Endothelial cell of hepatic sinusoid (primary cell): ENCODE measurements around the gene CABP7.

ENCODE experiments used
- in situ Hi-C: cut with HindIII; loops from 2 replicates; pipeline ENCODE4 v1.10.0; 2017; ENCODE audit warnings: low sequenced_read_pairs

Gene CABP7

GRCh38 chr22:29701155-29701999 lies 18.4 kb upstream of the CABP7 start:
- in situ Hi-C loops, result no loop called here

- in situ Hi-C loops, result no loop called here
Observed at GRCh38 chr22:29702000-29702930, 17.5 kb upstream of the CABP7 start.

- in situ Hi-C loops, result no loop called here
Observed at GRCh38 chr22:29702931-29703501, 16.8 kb upstream of the CABP7 start.

GRCh38 chr22:29703569-29704195 lies 16.1 kb upstream of the CABP7 start:
- in situ Hi-C loops, result no loop called here

GRCh38 chr22:29704528-29705285 lies 15.1 kb upstream of the CABP7 start:
- in situ Hi-C loops, result no loop called here

GRCh38 chr22:29705651-29706050 lies 14.2 kb upstream of the CABP7 start:
- in situ Hi-C loops, result no loop called here

GRCh38 chr22:29706486-29706885 lies 13.3 kb upstream of the CABP7 start:
- in situ Hi-C loops, result no loop called here

- in situ Hi-C loops, result no loop called here
Observed at GRCh38 chr22:29707010-29707409, 12.8 kb upstream of the CABP7 start.

- in situ Hi-C loops, result no loop called here
Observed at GRCh38 chr22:29707471-29707870, 12.3 kb upstream of the CABP7 start.

- in situ Hi-C loops, result no loop called here
Observed at GRCh38 chr22:29710193-29710592, 9.6 kb upstream of the CABP7 start.

GRCh38 chr22:29710922-29711593 lies 8.7 kb upstream of the CABP7 start:
- in situ Hi-C loops, result no loop called here

- in situ Hi-C loops, result no loop called here
Observed at GRCh38 chr22:29712119-29712518, 7.7 kb upstream of the CABP7 start.

GRCh38 chr22:29713156-29713727 lies 6.6 kb upstream of the CABP7 start:
- in situ Hi-C loops, result no loop called here

GRCh38 chr22:29715240-29715639 lies 4.6 kb upstream of the CABP7 start:
- in situ Hi-C loops, result loop anchor here (5.0 kb wide), 1 partner anchor 67 kb away; no protein-coding TSS in a partner anchor

GRCh38 chr22:29715705-29716104 lies 4.1 kb upstream of the CABP7 start:
- in situ Hi-C loops, result loop anchor here (5.0 kb wide), 1 partner anchor 67 kb away; no protein-coding TSS in a partner anchor

GRCh38 chr22:29716814-29717545 lies 2.8 kb upstream of the CABP7 start:
- in situ Hi-C loops, result loop anchor here (5.0 kb wide), 1 partner anchor 65 kb away; no protein-coding TSS in a partner anchor

GRCh38 chr22:29717789-29718188 lies 2.0 kb upstream of the CABP7 start:
- in situ Hi-C loops, result loop anchor here (5.0 kb wide), 1 partner anchor 65 kb away; no protein-coding TSS in a partner anchor
